ENCODE measurements around the gene VAMP3.

The VAMP3 gene

GRCh38 chr1:7770997-7771822 lies at the start of gene VAMP3:
Gene VAMP3 (plus strand): TSS chr1:7771296. CDS start chr1:7771384, 88 bp downstream.
- DNase-seq: no peak

GRCh38 chr1:7721940-7722669 lies 49.0 kb upstream of the VAMP3 start:
- no peak for DNase-seq

- no peak for DNase-seq
Measured at GRCh38 chr1:7722670-7723012, 48.5 kb upstream of the VAMP3 start.

- no peak for DNase-seq
Measured at GRCh38 chr1:7726623-7727022, 44.5 kb upstream of the VAMP3 start.

- no peak for DNase-seq
Measured at GRCh38 chr1:7727809-7728471, 43.2 kb upstream of the VAMP3 start.

GRCh38 chr1:7729761-7730160 lies 41.3 kb upstream of the VAMP3 start:
- DNase-seq: no peak

GRCh38 chr1:7732331-7732730 lies 38.8 kb upstream of the VAMP3 start:
- no peak for DNase-seq

GRCh38 chr1:7733276-7733675 lies 37.8 kb upstream of the VAMP3 start:
- no peak for DNase-seq

GRCh38 chr1:7738044-7738443 lies 33.1 kb upstream of the VAMP3 start:
- DNase-seq: no peak

- DNase-seq: no peak
Measured at GRCh38 chr1:7743346-7743745, 27.8 kb upstream of the VAMP3 start.

- DNase-seq: no peak
Measured at GRCh38 chr1:7744882-7745281, 26.2 kb upstream of the VAMP3 start.

- DNase-seq: no peak
Measured at GRCh38 chr1:7745783-7746182, 25.3 kb upstream of the VAMP3 start.

- no peak for DNase-seq
Measured at GRCh38 chr1:7747605-7748004, 23.5 kb upstream of the VAMP3 start.

- DNase-seq: no peak
Measured at GRCh38 chr1:7749126-7749525, 22.0 kb upstream of the VAMP3 start.

GRCh38 chr1:7751174-7751573 lies 19.9 kb upstream of the VAMP3 start:
- DNase-seq: no peak

- DNase-seq: peak; percentile 26
Measured at GRCh38 chr1:7752512-7753417, 18.3 kb upstream of the VAMP3 start.

GRCh38 chr1:7753641-7754040 lies 17.5 kb upstream of the VAMP3 start:
- DNase-seq: no peak

- DNase-seq: no peak
Measured at GRCh38 chr1:7754234-7754633, 16.9 kb upstream of the VAMP3 start.

GRCh38 chr1:7755448-7755847 lies 15.6 kb upstream of the VAMP3 start:
- DNase-seq: no peak

- no peak for DNase-seq
Measured at GRCh38 chr1:7760245-7760644, 10.9 kb upstream of the VAMP3 start.

- DNase-seq: no peak
Measured at GRCh38 chr1:7761103-7761502, 10.0 kb upstream of the VAMP3 start.

GRCh38 chr1:7767176-7767575 lies 3.9 kb upstream of the VAMP3 start:
- DNase-seq: no peak

GRCh38 chr1:7768583-7768982 lies 2.5 kb upstream of the VAMP3 start:
- DNase-seq: no peak

All from NCI-H187 treated with DMSO at 0.1 percent for 48 hours (cell line).